Ishikawa (cell line): ENCODE measurements around the gene CERCAM.
A peak's percentile ranks its signal among the peaks of the same experiment; 100 is the strongest.

Experiments
- CEBPB ChIP-seq: IDR thresholded peaks from 2 replicates; pipeline ENCODE4 v1.6.1; 2012
- CREB1 ChIP-seq: IDR thresholded peaks from 2 replicates; pipeline ENCODE4 v1.6.1; 2012; ENCODE audit warnings: low read depth
- EGR1 ChIP-seq: IDR thresholded peaks from 2 replicates; pipeline ENCODE4 v1.6.1; 2012
- EP300 ChIP-seq: IDR thresholded peaks from 2 replicates; pipeline ENCODE4 v1.6.1; 2012; ENCODE audit warnings: borderline replicate concordance
- FOXM1 ChIP-seq: IDR thresholded peaks from 2 replicates; pipeline ENCODE4 v1.6.1; 2012; ENCODE audit warnings: low read depth, borderline replicate concordance
- NFIC ChIP-seq: IDR thresholded peaks from 2 replicates; pipeline ENCODE4 v1.6.1; 2012
- RAD21 ChIP-seq: IDR thresholded peaks from 2 replicates; pipeline ENCODE4 v1.6.1; 2012; ENCODE audit warnings: low read depth
- TAF1 ChIP-seq: IDR thresholded peaks from 2 replicates; pipeline ENCODE4 v1.6.1; 2012; ENCODE audit warnings: low read depth, mild to moderate bottlenecking
- TCF12 ChIP-seq: IDR thresholded peaks from 2 replicates; pipeline ENCODE4 v1.6.1; 2012; ENCODE audit warnings: low read depth
- TEAD4 ChIP-seq: IDR thresholded peaks from 2 replicates; pipeline ENCODE4 v1.6.1; 2012
- YY1 ChIP-seq: IDR thresholded peaks from 2 replicates; pipeline ENCODE4 v1.6.1; 2012; ENCODE audit warnings: low read depth
- ZBTB7A ChIP-seq: IDR thresholded peaks from 2 replicates; pipeline ENCODE4 v1.6.1; 2012; ENCODE audit warnings: low read depth
- TF ChIP-seq, protein P1 (sequence below): IDR thresholded peaks from 2 replicates; pipeline ENCODE4 v1.6.1; 2012; ENCODE audit warnings: low read depth, mild to moderate bottlenecking
- TF ChIP-seq, protein P2 (sequence below): IDR thresholded peaks from 2 replicates; pipeline ENCODE4 v1.6.1; 2012
- TF ChIP-seq, protein P3 (sequence below): IDR thresholded peaks from 2 replicates; pipeline ENCODE4 v1.6.1; 2012

The CERCAM gene

DNA sequence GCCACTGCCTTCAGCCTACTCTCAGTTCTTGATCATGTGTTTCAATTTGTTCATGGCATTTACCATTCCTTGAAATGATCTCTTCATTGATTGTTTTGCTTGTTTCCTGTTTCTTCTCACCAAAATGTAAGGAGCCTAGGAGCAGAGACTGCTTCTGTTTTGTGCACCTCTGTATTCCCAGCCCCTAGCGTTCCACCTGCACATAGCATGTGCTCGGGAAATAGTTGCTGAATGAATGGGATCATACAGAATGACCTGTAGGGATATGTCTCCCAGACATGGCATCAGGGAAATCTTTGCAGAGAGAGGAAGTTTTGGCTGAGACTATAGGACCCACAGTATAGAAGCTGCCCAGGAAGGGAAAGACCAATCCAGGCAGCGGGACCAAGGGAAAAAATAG lies 6.2 kb upstream of the CERCAM start:
- TF ChIP-seq, protein P1, sequence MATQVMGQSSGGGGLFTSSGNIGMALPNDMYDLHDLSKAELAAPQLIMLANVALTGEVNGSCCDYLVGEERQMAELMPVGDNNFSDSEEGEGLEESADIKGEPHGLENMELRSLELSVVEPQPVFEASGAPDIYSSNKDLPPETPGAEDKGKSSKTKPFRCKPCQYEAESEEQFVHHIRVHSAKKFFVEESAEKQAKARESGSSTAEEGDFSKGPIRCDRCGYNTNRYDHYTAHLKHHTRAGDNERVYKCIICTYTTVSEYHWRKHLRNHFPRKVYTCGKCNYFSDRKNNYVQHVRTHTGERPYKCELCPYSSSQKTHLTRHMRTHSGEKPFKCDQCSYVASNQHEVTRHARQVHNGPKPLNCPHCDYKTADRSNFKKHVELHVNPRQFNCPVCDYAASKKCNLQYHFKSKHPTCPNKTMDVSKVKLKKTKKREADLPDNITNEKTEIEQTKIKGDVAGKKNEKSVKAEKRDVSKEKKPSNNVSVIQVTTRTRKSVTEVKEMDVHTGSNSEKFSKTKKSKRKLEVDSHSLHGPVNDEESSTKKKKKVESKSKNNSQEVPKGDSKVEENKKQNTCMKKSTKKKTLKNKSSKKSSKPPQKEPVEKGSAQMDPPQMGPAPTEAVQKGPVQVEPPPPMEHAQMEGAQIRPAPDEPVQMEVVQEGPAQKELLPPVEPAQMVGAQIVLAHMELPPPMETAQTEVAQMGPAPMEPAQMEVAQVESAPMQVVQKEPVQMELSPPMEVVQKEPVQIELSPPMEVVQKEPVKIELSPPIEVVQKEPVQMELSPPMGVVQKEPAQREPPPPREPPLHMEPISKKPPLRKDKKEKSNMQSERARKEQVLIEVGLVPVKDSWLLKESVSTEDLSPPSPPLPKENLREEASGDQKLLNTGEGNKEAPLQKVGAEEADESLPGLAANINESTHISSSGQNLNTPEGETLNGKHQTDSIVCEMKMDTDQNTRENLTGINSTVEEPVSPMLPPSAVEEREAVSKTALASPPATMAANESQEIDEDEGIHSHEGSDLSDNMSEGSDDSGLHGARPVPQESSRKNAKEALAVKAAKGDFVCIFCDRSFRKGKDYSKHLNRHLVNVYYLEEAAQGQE, result no peak
- no peak for TF ChIP-seq ZBTB7A
- no peak for TF ChIP-seq TAF1
- TF ChIP-seq, protein P2, sequence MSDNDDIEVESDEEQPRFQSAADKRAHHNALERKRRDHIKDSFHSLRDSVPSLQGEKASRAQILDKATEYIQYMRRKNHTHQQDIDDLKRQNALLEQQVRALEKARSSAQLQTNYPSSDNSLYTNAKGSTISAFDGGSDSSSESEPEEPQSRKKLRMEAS, result no peak
- TF ChIP-seq TCF12, result no peak
- TF ChIP-seq YY1, result no peak
- no peak for TF ChIP-seq CREB1
- no peak for TF ChIP-seq CEBPB
- no peak for TF ChIP-seq EGR1
- TF ChIP-seq TEAD4, result no peak
- no peak for TF ChIP-seq NFIC
- no peak for TF ChIP-seq RAD21
- no peak for TF ChIP-seq FOXM1
- TF ChIP-seq EP300, result no peak
- TF ChIP-seq, protein P3, sequence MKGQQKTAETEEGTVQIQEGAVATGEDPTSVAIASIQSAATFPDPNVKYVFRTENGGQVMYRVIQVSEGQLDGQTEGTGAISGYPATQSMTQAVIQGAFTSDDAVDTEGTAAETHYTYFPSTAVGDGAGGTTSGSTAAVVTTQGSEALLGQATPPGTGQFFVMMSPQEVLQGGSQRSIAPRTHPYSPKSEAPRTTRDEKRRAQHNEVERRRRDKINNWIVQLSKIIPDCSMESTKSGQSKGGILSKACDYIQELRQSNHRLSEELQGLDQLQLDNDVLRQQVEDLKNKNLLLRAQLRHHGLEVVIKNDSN, result no peak

DNA sequence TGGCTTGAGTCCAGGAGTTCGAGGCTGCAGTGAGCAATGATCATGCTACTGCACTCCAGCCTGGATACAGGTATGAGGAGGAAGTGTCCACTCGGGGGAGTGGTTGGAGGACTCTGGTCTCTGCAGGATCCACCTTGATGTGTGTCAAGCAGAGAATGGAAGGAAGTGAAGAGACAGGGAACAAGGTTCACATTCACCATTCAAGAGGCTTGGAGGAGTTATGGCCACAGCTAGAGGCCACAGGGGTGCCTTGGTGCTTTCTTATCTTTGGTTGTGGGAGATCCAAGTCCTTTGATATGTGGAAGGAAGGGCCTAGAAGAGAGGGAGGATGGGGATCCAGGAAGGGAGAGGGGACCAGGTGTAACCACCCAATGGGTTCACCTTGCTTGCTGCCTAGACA lies 5.4 kb upstream of the CERCAM start:
- TF ChIP-seq TCF12 (no peak), CREB1 (no peak), ZBTB7A (no peak), CEBPB (no peak), EP300 (no peak), NFIC (no peak)
- TF ChIP-seq, protein P2, result no peak

DNA sequence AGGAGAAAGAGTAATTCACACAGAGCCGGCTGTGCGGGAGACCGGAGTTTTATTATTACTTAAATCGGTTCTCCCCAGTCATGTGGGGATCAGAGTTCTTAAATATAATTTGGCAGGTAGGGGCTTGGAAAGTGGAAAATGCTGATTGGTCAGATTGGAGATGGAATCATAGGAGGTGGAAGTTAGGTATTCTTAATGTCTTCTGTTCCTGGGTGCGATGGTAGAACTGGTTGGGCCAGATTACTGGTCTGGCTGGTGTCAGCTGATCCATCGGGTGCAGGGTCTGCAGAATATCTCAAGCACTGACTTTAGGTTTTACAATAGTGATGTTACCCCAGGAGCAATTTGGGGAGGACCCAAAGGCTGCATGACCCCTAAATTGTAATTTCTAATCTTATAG lies 4.6 kb upstream of the CERCAM start:
- TF ChIP-seq CEBPB (no peak), TCF12 (peak; percentile 33; the same call in 1 of the 2 replicates), YY1 (peak; percentile 57; the same call in 1 of the 2 replicates), CREB1 (no peak), RAD21 (no peak), EP300 (peak; percentile 47; the same call in 1 of the 2 replicates), TEAD4 (peak; percentile 60)
- TF ChIP-seq, protein P2, result peak; percentile 37; the same call in 1 of the 2 replicates
- TF ChIP-seq, protein P3, result peak; percentile 89

DNA sequence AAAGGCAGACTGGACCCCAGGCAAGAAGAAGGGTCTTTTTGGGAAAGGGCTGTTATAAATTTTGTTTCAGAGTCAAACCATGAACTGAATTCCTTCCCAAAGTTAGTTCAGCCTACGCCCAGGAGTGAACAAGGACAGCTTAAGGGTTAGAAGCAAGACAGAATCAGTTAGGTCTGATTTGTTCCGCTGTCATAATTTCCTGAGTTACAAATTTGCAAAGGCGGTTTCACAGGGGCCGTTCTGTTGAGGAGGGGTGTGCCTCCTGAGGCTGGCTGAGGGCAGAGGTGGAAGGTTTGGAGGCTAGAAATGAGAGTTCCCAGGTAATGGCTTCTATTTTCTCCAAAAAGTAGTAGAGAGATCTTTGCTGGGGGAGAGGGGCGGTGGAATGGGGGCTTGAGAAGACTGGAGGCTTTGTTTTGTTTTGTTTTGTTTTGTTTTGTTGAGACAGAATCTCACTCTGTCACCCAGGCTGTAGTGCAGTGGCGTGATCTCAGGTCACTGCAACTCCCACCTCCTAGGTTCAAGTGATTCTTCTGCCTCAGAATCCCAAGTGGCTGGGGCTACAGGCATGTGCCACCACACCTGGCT lies 4.1 kb upstream of the CERCAM start:
- TF ChIP-seq TEAD4, result no peak
- TF ChIP-seq TCF12, result no peak
- TF ChIP-seq, protein P2, result no peak
- peak; percentile 65; the same call in 1 of the 2 replicates for TF ChIP-seq ZBTB7A

DNA sequence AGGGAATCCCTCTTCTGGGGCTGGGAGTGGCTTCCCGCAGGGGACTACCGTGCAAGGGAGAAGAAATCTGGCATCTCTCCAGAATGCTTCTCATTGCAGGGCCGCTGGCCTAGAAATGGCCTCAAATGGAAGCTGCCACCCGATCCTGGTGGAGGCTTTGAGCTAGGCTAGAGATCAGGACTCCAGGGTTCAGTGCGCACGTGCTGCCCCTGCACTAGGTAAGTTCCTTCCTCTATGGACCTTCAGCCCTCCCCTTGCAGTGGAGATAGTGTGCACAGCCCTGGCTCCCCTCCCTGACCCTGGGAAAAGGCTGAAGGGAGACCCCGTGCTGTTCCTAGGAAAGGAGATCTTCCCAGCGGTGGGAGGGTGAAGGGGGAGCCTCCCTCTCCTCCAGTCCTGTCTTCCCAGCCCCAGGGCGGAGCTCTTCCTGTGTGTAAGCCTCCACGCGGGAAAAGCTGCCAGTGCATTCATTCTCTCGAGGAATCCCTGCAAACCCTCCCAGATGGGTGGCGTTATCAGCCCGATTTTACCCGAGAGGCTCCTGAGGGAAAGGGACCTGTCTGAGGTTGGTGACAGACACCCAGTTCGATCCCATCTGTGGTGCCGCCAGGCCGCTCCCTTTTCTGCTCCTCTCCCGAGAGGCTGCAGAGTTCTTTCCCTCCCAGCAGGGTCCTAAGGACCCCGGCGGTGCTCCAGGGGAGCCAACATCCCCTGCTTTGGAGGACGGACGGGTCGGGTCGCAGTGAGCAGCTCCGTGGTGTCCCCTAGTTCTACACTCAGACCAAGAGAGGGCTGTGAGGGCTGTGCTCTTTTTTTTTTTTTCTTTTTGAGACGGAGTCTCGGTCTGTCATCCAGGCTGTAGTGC lies 1.4 kb upstream of the CERCAM start:
- TF ChIP-seq TEAD4 (no peak), CREB1 (no peak), TAF1 (no peak), EP300 (no peak), EGR1 (no peak), TCF12 (peak; percentile 40; the same call in 1 of the 2 replicates), RAD21 (no peak), ZBTB7A (no peak), NFIC (peak; percentile 80), FOXM1 (no peak), YY1 (peak; percentile 62; the same call in 1 of the 2 replicates), CEBPB (no peak)
- TF ChIP-seq, protein P1, result no peak
- TF ChIP-seq, protein P3, result 0 out of 2 replicates have a peak, but pooled peaks have one; percentile 11
- TF ChIP-seq, protein P2, result peak; percentile 72
